Mammary epithelial cell (primary cell): ENCODE measurements around the gene CARMIL3.
"Not testable (repeated sequence)": the region's sequence is repeated elsewhere in the genome, so short reads cannot be mapped to it uniquely, and the experiment has no call there.

Experiments
- EZH2 ChIP-seq: IDR thresholded peaks from 2 replicates; pipeline ENCODE4 v1.6.1; 2012; ENCODE audit warnings: low read length, inconsistent platforms, borderline replicate concordance
- TF ChIP-seq, protein P1 (sequence below), 2 donors: IDR thresholded peaks in 1 of 2; conservative IDR thresholded peaks in 1 of 2; 2 replicates each; pipeline ENCODE4 v1.5.1; 2011 to 2012; ENCODE audit warnings: inconsistent platforms in 2 of 2, low read length in 2 of 2, mild to moderate bottlenecking in 2 of 2, control low read depth in 1 of 2, low read depth in 1 of 2; ENCODE audit not compliant: insufficient read depth in 1 of 2; ENCODE audit errors: extremely low read depth in 1 of 2

DNA sequence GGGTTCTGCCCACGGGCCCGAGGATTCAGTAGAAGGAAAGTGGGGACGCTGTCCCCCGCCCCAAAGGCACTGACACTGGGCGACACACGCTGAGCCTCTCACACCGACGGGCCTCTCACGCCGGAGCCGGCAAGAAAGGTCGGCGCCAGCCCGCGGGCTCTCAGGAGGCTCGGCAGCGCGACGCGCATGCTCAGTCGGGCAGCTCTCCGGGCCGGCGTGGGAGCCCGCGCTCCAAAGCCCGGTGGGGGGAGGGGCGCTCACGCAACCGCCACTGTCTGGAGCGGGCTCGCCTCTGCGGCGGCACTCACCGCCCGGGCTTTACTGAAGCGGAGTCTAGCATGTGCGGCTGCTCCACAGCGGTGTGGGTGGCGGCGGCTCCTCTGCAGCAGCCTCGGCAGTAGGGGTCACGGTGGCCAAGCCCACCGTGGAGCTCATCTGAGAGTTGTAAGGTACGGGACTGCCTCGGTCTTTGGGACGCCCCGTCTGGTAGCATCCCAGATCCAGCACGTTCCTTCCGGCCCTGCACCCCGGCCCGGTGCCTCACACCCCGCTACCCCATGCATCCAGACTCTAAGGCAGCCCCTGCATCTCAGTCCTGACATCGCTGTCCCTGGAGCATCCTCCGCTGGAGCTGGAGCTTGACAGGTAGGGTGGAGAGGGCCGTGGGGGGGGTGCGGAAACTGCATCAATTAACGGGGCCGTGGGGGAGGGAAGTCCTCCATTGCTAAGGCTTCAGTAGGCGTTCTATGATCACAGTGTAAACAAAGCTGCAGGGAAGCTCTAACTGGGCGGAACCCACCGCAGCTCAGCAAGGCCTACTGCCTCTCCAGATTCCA lies 44.8 kb upstream of the CARMIL3 start:
- TF ChIP-seq, protein P1, sequence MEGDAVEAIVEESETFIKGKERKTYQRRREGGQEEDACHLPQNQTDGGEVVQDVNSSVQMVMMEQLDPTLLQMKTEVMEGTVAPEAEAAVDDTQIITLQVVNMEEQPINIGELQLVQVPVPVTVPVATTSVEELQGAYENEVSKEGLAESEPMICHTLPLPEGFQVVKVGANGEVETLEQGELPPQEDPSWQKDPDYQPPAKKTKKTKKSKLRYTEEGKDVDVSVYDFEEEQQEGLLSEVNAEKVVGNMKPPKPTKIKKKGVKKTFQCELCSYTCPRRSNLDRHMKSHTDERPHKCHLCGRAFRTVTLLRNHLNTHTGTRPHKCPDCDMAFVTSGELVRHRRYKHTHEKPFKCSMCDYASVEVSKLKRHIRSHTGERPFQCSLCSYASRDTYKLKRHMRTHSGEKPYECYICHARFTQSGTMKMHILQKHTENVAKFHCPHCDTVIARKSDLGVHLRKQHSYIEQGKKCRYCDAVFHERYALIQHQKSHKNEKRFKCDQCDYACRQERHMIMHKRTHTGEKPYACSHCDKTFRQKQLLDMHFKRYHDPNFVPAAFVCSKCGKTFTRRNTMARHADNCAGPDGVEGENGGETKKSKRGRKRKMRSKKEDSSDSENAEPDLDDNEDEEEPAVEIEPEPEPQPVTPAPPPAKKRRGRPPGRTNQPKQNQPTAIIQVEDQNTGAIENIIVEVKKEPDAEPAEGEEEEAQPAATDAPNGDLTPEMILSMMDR (conservative IDR thresholded peaks at IDR 0.05 in 1 of 2, IDR thresholded peaks at IDR 0.05 in 1 of 2; ENCODE audit: extremely low read depth in 1 of 2, insufficient read depth in 1 of 2, low read depth in 1 of 2, low read length in 2 of 2) = not testable (repeated sequence)
- TF ChIP-seq EZH2 = not testable (repeated sequence)
